ENCODE data around the gene AFAP1. TPM values are rescaled to one million over a fixed set of nuclear protein-coding genes. Genes with fewer than 3 reads are reported as not detected.

AFAP1 gene
- total RNA-seq, 1 donor from 2014 or later = 29.5 TPM

DNA sequence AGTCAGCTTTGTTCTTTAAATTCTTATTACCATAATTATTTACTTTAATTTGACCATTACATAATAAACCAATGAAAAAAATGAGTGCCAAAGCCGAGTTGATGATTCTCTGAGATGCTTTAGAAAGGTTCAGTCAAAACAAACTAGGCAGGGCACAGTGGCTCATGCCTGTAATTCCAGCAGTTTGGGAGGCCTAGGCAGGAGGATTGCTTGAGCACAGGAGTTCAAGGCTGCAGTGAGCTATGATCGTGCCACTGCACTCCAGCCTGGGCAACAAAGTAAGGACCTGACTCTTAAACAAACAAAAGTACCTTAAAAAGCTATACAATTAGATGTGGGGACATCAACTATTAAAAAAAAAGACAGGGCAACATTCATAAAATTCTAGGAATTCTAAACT lies 75.0 kb downstream of the AFAP1 start:
- no peak for DNase-seq (ENCODE audit: low spot score)

DNA sequence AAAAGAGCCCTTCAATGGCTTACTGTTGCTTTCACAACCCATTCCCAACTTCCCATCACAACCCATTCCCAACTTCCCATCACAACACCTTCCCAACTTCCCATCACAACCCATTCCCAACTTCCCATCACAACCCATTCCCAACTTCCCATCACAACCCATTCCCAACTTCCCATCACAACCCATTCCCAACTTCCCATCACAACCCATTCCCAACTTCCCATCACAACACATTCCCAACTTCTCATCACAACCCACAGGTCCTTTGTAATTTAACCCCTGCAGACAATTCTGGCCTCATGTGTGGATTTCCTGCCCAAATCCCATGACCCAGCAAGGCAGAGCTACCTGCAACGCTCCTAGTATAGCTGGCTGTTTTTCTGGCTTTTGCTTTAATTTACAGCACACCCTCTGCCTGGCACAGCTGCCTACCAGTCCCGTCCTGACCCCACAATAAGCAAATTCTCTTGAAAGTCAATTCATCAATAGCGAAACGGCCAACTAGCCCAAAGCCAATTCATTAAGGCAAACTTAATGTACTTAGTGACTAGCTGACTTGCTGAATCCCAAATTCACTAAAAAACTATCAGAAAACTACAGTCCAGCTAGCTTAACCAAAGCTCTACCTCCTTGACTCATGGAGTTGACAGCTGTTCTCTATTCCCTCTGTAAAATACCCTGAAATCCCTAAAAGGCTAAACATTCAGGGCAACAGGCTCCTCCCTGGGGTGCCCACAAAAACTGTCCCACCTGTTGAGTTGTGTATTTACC lies 75.6 kb downstream of the AFAP1 start:
- DNase-seq (ENCODE audit: low spot score) = no peak

DNA sequence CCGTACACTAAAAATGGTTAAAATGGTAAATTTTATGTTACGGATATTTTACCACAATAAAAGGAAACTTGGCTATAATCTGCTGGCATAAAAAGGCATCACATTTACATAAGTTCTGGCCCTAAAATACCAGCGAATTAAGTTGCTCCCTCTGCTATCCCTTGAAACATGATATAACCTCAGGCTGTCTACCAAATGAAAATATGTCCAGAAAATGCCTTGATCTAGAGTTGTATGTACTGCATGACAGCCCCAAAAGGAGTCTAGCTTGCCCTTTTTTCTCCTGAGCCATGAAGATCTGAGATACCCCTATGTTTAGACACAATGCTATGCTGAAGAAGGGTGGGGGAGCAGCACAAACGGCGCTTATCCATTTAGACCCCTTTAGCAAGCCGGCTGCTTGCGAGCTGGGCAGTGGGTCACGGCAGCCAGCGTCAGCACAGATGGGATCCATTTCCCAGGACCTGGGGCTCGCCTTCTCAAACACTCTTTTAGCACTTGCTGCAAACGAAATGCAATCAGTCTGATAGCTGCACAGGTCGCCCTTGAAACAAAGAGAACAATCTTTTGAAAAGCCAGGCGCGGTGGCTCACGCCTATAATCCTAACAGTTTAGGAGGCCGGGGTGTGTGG lies 77.0 kb downstream of the AFAP1 start:
- DNase-seq (ENCODE audit: low spot score) = no peak

DNA sequence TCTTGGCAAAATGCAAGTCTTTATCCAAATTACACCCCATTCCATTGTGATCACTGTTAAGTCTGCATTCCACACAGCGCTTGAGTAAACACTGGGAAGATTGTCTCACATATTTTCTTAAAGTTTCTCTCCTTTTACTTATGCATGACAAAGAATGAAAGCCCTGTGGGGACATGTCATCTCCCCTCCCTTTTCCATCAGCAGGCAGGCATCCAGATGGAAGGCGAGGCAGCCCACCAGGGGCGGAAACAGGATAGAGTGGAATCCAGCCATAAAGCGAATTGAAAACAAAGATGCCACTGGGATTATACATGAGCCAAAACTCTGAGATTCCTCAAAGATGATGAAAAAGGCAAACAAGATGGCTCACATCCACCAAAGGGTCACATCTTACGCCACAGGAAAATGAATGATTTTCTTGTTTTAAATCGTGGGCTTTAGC lies 78.2 kb downstream of the AFAP1 start:
- DNase-seq (ENCODE audit: low spot score) = no peak

DNA sequence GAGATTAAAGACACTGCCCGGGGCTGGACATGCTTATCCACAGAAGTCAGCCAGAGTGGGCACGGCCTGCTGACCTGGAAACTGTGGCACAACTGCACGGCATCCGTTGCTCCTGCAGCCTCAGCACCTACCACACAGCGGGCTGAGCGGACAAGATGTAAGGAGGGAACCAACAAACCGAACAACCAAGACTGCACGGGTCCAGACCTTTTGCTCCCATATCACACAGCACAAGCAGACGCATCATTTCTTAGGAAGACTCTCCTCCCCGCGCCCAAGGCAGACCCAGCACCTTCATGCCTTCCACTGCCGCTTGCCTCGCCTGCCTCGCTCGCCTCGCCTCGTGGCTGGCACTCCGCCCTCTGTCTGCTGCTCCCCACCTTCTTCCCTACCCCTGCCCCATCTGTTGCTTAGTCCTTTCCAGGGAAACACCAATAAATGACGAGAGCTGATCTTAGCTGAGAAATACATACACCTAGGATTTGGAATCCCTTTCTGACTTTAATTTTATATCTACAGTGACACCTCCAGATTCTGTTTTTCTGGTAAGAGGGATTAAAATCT lies 79.0 kb downstream of the AFAP1 start:
- DNase-seq (ENCODE audit: low spot score) = no peak

DNA sequence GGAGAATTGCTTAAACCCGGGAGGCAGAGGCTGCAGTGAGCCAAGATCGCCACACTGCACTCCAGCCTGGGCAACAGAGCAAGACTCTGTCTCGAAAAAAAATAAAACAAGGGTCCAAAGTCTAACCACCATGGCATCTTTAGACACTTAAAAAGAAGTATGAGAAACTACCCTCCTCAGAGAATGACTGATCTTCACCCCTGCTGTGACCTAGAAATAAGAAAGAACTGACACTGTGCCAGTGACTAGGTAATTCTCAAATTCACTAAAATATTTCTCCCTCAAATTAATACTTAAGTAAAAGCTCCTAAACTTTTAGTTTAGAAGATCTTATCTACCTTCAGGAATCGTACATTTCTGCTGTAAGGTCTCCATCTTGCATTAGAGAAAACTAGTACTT lies 80.3 kb downstream of the AFAP1 start:
- no peak for DNase-seq (ENCODE audit: low spot score)

DNA sequence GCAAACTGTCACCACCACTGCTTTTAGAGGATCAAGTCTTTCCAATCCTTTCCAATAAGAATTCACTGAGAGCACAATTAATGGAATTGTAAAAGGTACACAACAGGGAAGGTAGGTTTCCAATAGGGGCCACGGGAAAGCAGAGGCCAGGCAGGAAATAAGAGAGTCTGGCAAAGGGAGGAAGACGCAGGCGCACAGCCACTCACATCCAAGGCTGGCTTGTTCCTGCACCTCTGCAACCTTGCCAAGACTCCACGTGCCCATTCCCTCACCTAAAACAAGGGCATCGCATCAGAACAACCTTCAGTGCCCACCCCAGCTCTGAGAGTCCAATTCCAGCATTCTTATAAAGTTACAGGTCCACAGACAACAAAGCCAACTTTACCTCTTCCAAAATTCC lies 81.2 kb downstream of the AFAP1 start:
- no peak for DNase-seq (ENCODE audit: low spot score)

DNA sequence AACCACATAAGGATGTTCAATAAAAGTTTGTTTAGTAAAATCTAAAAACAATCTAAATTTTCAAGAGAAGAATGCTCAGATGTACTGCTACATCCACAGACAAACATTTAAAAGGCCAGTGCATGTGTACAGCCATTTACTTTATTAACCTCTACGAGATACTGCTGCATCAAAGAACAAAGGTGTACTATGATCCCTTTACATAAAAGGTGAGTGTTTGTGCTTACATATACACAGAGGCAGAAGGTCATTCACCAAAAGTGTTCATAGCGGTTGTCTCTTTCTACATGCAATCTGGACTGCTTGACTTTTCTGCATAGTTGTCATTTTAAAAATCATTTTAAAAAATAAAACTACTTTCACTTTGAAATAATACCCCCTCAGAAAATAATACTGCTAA lies 81.7 kb downstream of the AFAP1 start:
- DNase-seq (ENCODE audit: low spot score) = no peak

DNA sequence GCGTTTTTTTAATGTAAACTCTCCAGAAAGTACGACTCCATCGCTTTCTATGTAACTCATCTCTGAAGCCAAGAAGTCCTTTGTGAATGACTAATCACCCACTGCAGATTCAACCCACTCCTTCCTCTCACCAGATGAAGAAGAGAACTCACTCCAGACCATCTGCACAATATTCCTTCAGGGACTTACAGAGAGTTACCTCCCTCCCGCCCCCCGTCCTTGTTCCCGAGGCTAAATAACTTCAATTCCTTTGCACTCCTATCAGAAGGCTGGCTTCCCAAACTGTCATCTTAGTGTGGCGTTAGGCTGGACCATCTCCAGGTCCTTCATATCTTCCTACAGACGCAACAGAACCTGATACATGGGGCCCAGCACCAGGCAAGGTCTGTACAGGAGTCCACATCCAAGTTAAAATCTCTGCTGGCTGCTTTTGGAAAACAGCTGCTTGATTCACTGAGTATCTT lies 82.4 kb downstream of the AFAP1 start:
- no peak for DNase-seq (ENCODE audit: low spot score)

DNA sequence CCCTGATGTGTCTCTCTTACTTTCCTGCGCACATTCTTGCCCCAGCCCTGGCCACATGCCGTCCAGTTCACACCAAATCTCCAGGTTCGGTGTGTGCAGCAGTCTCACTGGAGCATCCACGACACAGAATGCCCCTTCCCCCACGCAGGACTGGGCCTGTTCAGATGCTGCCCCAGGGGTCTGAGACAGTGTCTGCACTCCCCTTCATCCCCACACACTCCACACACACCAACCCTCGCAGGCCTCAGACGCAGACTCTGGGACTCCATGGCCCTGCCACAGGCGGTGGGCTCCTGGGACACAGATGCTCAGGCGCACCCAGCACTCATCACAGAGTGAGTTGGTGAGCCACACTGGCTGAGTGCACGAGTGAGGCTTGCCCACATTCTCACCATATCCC lies 83.9 kb downstream of the AFAP1 start:
- no peak for DNase-seq (ENCODE audit: low spot score)

DNA sequence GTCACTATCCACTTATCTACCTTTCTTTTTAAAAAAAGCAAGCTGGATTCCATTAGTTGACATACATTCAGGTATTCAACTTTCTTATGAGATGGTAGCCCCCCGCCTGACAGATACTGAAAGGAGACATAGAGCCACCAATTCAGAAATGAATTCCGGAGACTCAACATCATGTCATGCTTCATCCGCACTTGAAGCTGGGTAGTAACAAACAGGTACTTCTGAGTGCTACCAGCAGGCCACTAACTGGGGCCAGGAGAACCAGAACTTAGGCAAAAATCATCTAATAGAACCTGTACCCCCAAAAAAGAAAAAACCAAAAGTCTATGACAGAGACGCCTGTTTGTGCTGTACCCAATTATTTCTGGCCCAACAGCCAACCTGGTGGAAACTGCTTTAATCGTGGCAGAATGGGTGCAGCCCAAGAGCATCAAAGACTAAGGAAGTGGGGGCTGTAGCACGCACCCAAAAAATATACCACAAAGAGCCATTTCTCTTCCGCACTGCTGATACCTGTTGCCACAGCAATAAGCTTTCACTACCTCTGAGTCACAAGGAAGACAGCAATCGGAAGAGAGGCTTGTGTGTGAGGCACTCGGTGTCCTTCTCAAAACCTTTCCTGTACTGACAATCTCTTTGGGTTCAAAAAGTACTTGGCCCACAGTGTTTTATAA lies 84.8 kb downstream of the AFAP1 start:
- DNase-seq (ENCODE audit: low spot score) = no peak

DNA sequence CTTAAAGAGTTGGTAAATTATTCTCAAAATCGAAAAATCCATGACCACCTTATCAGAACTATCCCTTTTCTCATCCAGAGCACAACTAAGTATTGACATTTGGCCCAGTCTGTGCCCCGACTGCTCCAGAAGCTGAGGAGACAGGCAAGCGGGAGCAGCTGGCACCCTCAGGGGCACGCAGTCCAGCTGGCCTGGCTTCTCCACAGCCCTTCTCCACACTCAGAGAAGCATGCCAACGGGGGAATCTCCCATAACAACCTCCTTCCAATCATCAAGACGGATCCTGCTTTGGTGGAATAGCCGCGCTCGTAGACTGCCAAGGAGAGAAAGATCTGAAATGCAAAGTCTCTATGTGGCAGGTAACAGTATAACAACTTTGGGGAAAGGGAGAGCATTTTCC lies 85.4 kb downstream of the AFAP1 start:
- no peak for DNase-seq (ENCODE audit: low spot score)

DNA sequence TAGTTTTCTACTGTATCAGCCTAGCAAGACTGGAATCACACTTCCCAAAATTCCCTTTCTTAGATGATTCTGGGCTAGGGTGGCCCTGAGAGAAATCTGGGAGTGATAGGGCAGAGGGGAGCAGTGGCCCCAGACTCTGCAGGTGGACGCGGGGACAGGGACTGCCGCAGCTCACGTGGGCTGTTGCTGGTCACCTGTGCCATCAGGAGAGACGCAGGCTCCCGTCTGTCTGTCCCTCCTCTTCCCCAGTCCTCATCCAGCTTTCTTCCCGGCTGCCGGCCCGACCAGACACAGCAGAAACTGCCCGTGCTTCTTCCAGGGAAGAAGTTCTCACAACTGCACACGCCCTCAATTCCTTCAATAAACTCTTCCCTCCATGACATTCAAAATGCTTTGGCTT lies 86.4 kb downstream of the AFAP1 start:
- no peak for DNase-seq (ENCODE audit: low spot score)

DNA sequence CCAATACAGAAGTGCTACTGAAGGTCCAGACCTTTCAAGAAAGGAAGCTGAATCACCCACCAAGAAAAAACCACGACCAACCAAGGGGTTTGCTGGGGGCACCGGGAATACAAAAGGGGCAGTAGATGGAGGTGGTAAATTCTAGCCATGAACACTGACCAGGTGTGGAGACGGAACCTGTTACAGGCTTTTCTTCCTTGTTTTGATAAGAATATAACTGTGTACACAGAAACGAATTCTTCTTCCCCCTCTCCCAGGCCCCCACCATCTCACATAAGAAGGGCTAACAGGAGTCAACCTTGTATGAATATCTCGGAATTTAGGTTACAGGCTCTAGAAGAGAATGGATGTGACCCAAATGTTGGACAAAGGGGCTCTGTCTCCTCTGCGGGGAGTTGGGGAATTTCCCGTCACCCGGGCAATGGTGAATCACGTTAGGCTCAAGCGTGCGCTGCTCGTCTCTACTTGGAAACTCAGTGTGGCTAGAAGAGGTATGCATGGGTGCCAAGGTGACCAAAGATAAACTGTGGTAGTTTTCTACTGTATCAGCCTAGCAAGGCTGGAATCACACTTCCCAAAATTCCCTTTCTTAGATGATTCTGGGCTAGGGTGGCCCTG lies 87.0 kb downstream of the AFAP1 start:
- DNase-seq (ENCODE audit: low spot score) = no peak

DNA sequence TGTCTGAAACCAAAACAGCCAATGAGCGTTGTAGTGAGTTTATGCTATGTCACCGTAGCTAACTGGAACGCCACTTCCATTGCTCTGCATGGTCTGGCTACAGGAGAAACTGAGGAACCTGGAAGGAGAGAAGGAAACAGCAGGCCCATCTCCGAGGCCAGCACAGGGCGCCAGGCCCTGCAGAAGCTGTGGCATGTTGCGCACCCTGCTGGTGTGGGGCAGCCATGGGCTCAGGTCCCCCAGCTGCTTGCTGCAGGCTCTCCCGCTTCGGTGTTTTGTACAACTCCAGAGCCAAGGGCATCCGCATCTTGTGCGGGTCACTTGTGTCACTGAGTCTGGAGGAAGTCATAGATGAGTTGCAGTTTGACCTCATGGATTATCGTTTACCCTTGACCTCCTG lies 89.2 kb downstream of the AFAP1 start:
- no peak for DNase-seq (ENCODE audit: low spot score)

DNA sequence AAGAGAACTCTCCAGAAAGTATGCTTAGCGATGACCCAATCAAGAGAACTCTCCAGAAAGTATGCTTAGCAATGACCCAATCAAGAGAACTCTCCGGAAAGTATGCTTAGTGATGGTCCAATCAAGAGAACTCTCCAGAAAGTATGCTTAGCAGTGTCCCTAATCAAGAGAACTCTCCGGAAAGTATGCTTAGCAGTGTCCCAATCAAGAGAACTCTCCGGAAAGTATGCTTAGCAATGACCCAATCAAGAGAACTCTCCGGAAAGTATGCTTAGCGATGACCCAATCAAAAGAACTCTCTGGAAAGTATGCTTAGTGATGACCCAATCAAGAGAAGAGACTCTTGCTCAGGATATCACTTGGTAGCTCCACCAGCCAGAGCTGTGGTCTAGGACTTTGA lies 92.5 kb downstream of the AFAP1 start:
- DNase-seq (ENCODE audit: low spot score) = no peak

DNA sequence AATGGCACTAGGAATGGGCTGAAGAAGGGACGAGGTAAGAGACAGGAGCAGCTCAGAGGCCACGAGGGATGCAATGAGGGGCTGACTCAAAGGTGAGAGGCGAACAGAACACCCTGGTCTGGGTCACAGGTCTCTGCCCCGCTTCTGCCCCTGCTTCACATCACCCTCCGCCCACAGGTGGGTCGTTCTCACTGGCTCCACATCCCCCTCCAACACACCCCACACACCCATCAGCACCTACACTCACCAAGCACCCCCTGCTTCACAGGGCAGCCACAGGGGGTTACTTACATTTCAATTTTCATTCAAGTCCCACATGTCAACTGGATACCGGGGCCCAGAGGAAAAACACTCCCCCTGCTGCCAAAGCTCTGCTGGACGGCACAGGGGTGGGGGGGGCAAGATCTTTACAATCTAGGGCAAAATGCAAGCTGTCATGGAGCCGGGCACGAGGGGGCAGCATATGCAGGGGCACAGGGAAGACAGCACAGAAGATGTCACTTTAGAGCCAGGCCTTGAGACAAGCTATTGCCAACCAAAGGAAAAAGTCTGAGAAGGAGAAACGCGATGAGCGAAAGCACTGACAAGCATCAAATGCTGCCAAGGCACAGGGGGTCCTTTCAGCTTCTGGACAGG lies 94.0 kb downstream of the AFAP1 start:
- no peak for DNase-seq (ENCODE audit: low spot score)

DNA sequence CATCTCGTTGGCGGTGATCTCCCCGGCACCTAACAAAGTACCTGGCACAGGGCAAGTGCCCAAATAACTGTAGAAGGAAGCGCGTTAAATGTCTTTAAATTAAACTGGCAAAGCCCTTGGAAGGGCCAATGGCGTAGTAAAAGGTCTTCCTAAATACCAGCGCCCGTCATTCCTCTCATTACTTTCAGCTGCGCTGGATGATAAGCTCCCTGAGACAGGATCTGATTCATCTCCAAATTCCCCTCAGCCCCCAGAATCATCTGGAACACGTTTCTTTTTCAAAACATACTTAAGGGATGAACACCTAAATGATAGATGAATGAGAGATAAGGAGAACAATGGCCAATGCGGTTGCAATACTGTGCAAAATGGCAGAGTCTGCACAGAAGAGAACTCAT lies 95.1 kb downstream of the AFAP1 start:
- no peak for DNase-seq (ENCODE audit: low spot score)

DNA sequence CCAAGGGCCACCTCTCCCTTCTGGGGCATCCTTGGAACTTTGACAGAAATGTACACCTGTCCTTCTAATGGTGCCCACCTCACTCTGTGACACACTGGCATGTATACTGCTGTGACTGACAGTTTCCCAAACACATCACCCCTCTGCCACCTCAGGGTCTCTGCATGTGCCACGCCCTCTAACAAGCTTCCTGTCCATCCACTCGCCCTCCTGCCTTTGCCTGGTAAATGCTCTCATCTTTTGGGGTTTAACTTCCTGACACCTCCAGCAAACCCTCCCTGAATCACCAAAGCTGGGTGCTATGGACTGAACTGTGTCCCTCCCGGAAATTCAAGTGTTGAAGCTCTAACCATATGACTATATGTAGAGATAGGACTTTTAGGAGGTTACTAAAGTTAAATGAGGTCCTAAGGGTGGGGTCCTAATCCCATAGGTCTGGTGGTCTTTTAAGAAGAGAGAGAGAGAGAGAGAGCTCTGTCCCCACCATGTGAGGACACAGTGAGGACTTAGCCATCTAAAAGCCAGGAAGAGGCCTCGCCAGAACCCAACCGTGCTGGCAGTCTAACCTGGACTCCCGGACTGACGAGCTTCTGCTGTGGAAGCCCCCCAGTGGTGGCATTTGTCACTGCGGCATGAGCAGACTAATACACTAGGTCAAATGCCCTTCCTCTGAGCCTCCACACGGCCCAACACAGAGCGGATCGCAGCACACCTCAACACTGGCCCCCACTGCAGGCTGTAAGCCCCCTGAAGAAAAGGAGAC lies 95.6 kb downstream of the AFAP1 start:
- peak; percentile 73 for DNase-seq (ENCODE audit: low spot score)

DNA sequence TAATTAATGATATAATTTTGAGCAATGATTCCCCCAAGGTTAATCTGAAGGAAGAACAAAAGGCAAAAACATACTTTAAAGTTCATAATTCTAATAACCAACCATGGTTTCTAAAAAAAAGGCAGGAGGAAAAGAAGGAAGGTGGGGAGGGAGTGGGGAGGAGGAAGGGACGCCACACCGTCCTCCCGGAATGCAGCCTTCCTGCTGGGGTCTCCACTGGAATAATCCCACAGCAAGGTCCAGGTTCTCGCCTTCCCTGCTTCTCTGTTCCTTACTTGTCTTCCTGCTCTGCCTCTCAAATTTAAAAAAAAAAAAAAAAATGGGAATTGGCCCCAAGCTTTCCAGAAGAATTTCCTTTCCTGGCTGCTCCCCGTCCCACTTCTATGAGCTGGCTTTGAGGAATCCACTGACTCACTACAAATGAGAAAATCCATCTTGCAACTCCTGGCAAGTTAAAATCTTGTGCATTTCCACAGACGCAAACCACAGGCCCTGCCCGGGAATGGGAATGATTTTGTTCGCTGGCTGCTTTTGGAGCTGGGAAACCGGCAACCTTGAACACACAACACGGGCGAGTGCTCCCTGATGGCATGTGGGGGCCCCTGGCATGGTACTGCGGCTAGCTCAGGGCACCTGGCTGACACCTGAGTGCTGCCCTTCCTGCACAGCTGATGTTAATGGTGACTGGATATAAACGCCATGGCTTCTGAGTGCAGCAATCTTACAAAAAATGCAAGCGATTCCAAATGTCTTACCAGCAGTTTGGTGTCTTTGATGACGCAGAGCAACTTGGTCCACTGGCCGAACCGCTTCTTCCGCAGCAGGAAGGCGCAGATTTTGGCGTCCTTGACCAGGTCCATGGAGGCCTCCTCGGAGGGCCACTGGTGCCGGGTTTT lies 97.0 kb downstream of the AFAP1 start:
- DNase-seq (ENCODE audit: low spot score) = peak; percentile 65
